ENCODE data around the gene ACOX1.

DNA sequence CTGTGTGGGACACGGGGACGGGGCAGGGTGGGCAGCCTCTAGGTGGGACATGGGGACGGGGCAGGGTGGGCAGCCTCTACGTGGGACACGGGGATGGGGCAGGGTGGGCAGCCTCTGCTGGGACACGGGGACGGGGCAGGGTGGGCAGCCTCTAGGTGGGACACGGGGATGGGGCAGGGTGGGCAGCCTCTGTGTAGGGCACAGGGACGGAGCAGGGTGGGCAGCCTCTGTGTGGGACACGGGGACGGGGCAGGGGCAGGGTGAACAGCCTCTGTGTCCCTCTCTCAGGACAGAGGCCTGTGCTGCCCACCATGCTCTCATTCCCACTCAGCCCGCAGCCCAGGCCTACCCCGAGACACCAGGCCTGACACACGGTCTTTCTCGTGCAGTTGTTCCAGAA lies 57.4 kb downstream of the ACOX1 start:
- TF ChIP-seq POLR2A (IDR thresholded peaks at IDR 0.05) = no peak
- TF ChIP-seq, protein P1, sequence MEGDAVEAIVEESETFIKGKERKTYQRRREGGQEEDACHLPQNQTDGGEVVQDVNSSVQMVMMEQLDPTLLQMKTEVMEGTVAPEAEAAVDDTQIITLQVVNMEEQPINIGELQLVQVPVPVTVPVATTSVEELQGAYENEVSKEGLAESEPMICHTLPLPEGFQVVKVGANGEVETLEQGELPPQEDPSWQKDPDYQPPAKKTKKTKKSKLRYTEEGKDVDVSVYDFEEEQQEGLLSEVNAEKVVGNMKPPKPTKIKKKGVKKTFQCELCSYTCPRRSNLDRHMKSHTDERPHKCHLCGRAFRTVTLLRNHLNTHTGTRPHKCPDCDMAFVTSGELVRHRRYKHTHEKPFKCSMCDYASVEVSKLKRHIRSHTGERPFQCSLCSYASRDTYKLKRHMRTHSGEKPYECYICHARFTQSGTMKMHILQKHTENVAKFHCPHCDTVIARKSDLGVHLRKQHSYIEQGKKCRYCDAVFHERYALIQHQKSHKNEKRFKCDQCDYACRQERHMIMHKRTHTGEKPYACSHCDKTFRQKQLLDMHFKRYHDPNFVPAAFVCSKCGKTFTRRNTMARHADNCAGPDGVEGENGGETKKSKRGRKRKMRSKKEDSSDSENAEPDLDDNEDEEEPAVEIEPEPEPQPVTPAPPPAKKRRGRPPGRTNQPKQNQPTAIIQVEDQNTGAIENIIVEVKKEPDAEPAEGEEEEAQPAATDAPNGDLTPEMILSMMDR (IDR thresholded peaks at IDR 0.05) = no peak
- TF ChIP-seq EP300 (IDR thresholded peaks at IDR 0.05) = no peak
